NCI-H2107 treated with DMSO at 0.1 percent for 48 hours (cell line): Measurements from ENCODE around the gene NFATC3.

ENCODE experiments used
- DNase-seq: peaks from one replicate; lab custom pipeline; 2025; ENCODE audit not compliant: unreplicated experiment; lab: John Stamatoyannopoulos, UW

The NFATC3 gene

DNA sequence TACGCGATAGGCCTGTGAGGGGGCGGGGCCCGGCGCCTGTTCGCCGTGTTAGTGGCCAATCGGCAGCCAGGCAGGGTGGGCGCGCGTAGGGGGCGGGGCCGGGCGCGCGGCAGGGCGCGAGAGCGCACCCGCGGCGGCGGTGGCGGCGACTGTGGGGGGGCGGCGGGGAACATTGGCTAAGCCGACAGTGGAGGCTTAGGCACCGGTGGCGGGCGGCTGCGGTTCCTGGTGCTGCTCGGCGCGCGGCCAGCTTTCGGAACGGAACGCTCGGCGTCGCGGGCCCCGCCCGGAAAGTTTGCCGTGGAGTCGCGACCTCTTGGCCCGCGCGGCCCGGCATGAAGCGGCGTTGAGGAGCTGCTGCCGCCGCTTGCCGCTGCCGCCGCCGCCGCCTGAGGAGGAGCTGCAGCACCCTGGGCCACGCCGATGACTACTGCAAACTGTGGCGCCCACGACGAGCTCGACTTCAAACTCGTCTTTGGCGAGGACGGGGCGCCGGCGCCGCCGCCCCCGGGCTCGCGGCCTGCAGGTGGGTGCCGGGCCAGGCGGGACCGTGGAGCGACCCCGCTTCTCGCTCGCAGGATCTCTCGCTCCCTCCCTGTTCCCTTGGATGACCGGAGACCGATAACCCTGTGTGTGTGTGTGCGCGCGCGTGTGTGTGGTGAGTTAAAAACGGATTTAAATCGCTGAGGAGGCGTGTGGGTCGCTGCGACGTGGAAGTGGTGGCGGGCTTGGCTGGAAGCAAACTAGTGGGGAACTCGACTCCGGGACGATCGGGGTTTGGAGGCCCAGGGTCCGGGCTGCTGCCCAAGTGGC is at the start of gene NFATC3:
TSS of gene NFATC3 (plus strand) at position 112 of the 813 bp plus-strand sequence. CDS start at position 424, 312 bp downstream.
- peak; percentile 90 for DNase-seq

- no peak for DNase-seq
Measured at GRCh38 chr16:68037841-68038597, 47.2 kb upstream of the NFATC3 start.

DNA sequence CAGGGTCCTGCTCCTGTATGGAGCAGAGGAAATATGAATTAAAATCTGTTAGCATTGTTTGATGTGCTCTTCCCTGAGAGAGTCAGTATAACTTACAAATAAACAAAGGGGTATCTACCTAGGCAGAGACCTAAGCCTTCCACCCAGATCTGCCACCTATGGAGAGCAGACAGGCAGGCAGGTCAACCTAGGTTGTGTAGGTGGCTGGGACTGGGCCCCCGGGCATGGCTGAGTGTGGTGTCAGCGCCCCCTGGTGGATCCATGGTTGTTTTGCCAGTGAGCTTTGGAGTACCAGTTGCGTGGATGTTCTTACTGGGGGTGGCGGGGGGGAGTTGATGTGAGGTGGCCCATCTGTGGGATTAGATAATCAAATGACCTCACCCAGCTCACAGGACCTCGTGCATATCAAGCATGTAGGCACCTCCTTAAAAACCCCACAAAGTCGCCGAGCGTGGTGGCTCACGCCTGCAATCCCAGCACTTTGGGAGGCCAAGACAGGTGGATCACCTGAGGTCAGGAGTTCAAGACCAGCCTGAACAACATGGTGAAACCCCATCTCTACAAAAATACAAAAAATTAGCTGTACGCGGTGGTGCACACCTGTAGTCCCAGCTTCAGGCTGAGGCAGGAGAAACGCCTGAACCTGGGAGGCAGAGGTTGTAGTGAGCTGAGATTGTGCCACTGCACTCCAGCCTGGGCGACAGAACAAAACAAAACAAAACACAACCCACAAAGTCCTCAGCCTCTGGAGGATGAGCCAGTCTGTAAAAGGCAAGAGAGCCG is 44.5 kb upstream of the NFATC3 start:
- DNase-seq: peak; percentile 64

DNA sequence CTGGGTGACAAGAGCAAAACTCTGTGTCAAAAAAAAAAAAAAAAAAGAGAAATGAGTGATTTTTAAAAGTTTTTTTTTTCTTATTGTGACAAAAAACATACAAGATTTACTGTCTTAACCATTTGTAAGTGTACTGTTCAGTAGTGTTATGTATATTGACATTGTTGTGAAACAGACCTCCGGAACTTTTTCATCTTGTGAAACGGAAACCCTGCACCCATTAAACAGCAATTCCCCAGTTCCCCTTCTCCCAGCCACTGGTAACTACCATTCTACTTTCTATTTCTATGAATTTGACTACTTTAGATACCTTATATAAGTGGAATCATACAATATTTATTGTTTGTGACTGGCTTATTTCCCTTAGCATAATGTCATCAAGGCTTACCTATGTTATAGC is 43.4 kb upstream of the NFATC3 start:
- DNase-seq: no peak

GRCh38 chr16:68046106-68046505 is 39.1 kb upstream of the NFATC3 start:
- no peak for DNase-seq

DNA sequence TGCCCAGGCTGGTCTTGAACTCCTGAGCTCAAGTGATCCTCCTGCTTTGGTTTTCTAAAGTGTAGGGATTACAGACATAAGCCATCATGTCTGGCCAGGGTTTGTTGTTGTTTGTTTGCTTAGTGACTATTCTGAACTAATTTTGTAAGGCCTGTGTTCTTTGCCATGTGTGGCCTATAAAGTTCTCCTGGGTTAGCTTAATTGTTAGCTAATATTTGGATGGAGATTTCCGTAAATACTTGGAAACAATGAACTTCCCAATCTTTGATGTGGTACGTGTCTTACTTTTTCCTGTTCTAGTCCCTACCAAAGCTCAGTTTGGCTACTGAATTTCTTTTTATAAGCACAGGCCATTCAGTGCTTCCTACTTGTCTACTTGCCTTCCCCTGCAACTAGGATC is 37.2 kb upstream of the NFATC3 start:
- DNase-seq: no peak

GRCh38 chr16:68049449-68049848 is 35.7 kb upstream of the NFATC3 start:
- no peak for DNase-seq

- DNase-seq: no peak
Measured at GRCh38 chr16:68055395-68055794, 29.8 kb upstream of the NFATC3 start.

- DNase-seq: no peak
Measured at GRCh38 chr16:68059804-68060203, 25.4 kb upstream of the NFATC3 start.

- DNase-seq: no peak
Measured at GRCh38 chr16:68061396-68061795, 23.8 kb upstream of the NFATC3 start.

- DNase-seq: no peak
Measured at GRCh38 chr16:68062910-68063393, 22.2 kb upstream of the NFATC3 start.

DNA sequence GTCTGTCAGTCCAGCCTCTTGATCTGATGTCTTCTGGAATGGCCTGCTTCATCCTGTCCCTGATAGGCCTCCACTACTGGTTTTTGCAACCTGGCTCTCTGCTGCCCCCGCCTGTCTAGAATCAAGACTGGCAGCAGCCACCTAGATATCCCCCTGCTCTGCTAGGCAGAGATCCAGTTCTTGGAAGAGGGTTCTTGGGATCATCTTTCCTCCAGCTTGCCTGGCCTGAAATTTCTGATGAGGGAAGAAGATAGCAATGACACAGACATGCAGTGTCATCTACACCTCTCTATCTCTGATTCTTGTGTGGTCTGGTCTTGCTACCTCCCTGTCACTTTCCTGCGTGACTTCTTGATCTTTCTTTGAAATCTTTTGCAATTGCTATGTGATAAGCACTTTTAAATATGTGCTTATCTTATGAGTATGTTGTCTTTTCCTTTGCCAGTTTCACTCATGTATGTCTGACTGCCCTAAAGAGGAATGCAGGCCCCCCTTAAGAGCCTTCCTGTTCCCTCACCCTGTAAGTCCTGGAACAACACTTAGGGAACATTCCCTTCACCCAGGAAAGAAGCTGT is 20.3 kb upstream of the NFATC3 start:
- peak; percentile 20 for DNase-seq

DNA sequence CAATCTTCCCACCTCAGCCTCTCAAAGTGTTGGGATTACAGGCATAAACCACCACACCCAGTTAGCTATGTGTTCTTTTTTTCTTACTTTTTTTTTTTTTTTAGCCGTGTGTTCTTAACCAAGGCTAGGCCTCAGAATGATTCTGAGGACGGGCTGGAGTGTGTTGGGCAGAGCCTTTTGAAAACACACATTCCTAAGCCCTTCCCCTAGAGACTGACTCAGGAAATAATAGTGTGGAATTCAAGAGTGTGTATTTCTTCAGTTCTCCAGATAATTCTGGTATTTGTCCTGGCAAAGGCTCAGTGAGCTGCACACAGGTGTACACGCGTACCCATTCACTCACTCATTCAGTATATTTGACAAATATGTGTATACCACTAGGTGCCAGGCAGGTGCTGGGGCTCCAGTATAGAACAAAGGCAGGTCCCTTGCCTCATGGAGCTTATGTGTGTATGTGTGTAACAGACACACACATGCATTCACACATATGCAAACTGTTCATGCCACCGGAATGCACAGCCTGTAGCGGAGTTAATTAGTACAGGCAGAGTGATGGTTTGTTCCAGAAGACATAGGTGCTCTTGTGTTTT is 19.4 kb upstream of the NFATC3 start:
- DNase-seq: no peak

DNA sequence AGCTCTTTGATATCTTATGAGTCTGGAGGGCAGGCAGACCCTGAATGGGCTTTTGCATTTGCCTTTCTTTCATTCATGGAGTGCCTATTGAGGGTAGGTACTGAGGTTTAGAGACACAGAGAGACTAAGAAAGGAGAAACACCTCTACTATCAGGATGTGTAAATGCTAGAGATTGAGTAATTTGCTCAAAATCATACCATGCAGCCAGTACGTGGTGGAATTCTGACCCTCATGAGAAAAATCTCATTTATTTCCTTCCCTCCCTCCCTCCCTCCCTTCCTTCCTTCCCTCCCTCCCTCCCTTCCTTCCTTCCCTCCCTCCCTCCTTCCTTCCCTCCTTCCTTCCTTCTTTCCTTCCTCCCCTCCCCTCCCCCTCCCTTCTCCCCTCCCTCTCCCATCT is 18.4 kb upstream of the NFATC3 start:
- no peak for DNase-seq

DNA sequence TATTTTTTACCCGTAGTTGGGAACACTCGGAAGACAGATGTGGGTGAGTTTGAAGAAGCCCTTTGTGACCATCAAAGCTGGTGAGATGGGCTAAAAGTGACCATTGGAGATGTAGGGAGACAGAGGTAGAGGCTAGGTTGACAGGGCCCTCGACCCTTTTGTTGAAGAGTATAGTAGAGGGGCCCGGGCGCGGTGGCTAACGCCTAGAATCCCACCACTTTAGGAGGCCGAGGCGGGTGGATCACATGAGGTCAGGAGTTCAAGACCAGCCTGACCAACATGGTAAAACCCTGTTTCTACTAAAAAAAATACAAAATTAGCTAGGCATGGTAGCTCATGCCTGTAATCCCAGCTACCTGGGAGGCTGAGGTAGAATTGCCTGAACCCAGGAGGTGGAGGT is 16.2 kb upstream of the NFATC3 start:
- no peak for DNase-seq

DNA sequence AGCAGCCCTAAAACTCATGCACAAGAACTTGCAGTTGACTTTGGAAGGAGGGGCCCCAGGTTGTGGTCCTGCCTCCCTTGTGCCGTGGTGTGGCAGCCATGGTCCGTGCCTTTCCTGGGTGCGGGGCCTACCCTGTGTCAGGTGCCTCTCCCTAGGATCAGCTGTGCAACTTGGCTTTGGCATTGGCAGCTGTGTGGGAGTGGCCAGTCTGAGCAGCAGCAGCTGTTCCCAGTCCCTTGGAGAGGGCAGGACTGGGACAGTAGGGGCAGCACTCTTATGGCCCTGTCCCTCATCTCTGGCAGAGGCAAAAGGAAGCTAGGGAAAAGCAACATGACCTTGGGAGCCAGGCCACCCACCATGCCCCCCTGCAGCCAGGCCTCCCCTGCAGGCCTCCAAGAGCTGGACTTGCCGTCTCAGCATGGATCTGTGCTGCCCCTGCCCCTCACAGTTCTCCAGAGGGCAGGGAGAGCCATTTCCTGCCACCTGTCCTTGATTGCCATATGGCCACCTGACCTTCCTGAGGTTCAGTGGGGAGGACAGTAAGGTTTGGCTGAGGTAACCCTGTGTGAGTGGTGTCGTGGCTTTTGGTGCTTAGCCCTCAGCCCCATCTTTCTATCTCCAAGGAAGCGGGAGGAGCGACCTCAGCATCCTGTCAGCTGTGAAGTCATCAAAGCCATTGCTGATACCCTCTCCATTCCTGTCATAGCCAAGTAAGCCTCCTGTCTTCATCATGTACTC is 15.5 kb upstream of the NFATC3 start:
- DNase-seq: no peak

DNA sequence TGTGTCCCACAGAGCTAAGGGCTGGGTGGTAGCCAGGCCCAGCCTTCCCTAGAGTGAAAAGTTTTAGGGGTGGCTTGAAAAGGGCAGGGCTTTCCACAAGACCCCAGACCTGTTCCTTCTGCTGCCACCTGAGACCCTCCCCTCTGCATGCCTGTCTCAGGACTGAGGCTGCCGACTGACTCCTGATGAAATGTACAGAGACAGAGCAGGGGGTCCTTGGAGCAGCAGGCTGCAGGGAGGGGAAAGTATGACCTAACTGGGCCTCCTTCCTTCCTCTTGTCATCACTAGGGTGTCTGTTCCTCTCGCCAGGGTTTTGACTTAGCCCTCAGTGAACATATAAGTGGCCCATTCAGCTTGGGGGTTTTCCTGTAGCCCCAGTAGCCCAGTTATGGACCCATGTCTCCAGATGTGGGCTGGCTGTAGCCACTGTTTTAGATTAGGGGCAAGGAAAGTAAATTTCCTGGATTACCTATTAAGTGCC is 14.9 kb upstream of the NFATC3 start:
- no peak for DNase-seq

DNA sequence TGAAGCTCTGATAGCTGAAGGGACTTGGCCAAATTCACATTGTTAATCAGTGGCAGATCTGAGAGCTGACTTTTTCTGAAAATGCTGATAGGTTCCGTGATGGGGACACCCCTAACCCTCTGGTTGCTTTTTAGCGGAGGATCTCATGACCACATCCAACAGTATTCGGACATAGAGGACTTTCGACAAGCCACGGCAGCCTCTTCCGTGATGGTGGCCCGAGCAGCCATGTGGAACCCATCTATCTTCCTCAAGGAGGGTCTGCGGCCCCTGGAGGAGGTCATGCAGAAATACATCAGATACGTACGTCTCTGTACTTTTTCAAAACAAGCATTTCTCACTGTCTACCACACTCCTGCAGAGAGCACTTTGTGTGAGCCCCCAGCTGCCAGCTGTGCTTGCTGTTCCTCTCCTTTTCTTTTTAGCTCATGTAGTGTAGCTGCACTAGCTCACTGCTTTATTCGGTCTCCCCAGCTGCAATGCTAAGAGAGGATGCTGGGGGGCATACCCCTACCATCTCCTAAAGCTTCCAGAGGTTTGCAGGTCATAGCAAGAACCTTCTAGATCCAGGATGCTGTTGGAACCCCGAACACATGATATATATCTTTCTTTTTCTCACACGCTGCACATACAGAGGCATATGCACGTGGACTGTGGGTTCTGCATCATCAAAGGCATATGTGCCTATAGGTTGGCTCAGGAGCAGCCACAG is 14.2 kb upstream of the NFATC3 start:
- DNase-seq: no peak

GRCh38 chr16:68071518-68071901 is 13.7 kb upstream of the NFATC3 start:
- DNase-seq: no peak
